GM12878 (cell line): ENCODE measurements around the gene CACNA2D3. TPM values are rescaled to one million over a fixed set of nuclear protein-coding genes. Genes with fewer than 3 reads are reported as not detected.

Source experiments
- ATAC-seq: fragments of 200-7000 bp; cut with Tn5 transposase; 3 replicates; pipeline ENCODE4 v1.9.1; 2020; ENCODE audit warnings: mild to moderate bottlenecking, moderate library complexity
- BruUV-seq: library from RNA; stranded (reverse); fragments of 400-500 nt; replicated peaks from 2 replicates; lab custom pipeline; 2021; lab: Mats Ljungman, UMichigan
- CTCF ChIA-PET: fragments of 300-600 bp; sonication (Branson Sonifier 250); formaldehyde crosslinking; extraction: SDS; loops from one replicate; lab custom pipeline; 2021; ENCODE audit warnings: inconsistent platforms; lab: Yijun Ruan, JAX
- POLR2A ChIA-PET: fragments of 350-600 bp; formaldehyde crosslinking; extraction: SDS; loops from one replicate; lab custom pipeline; 2021; ENCODE audit warnings: inconsistent platforms; lab: Charles Lee
- RAD21 ChIA-PET: fragments of 300-600 bp; sonication (Branson Sonifier 250); formaldehyde crosslinking; loops from one replicate; lab custom pipeline; 2023; ENCODE audit warnings: antibody characterized with exemption; ENCODE audit not compliant: unreplicated experiment; lab: Charles Lee
- SMC1A ChIA-PET: fragments of 300-600 bp; sonication (Branson Sonifier 250); formaldehyde crosslinking; loops from one replicate; lab custom pipeline; 2023; ENCODE audit not compliant: unreplicated experiment, uncharacterized antibody; lab: Charles Lee
- DNase-seq: peaks from one replicate; pipeline ENCODE4 v3.0.0-alpha.2; 2011; ENCODE audit warnings: low read depth, low spot score
- FAIRE-seq: peaks from 3 replicates; lab custom pipeline; 2011; peaks lifted over from hg19 to GRCh38; lab: Jason Lieb, UNC
- H2AFZ ChIP-seq: 2 replicates; pipeline ENCODE4 v1.6.0; 2011; ENCODE audit warnings: low read depth, low read length, control low read depth; ENCODE audit not compliant: control insufficient read depth
- H3K27ac ChIP-seq: 2 replicates; pipeline ENCODE4 v1.5.1; 2011; ENCODE audit warnings: control low read depth; ENCODE audit not compliant: control insufficient read depth, insufficient read depth
- H3K27me3 ChIP-seq, 2 experiments: replicated peaks in 1 of 2; 2 replicates each; pipeline versions ENCODE4 v1.6.0 to v1.6.1; 2011; ENCODE audit warnings: low read length in 1 of 2; ENCODE audit not compliant: control insufficient read depth in 2 of 2, insufficient read depth in 2 of 2
- H3K36me3 ChIP-seq, 2 experiments: 2 replicates each; pipeline ENCODE4 v1.5.1; 2011; ENCODE audit warnings: low read length in 1 of 2; ENCODE audit not compliant: control insufficient read depth in 2 of 2, insufficient read depth in 2 of 2
- H3K4me1 ChIP-seq: 2 replicates; pipeline ENCODE4 v1.6.1; 2011; ENCODE audit warnings: mild to moderate bottlenecking, low read length, moderate library complexity, mixed read lengths; ENCODE audit not compliant: control insufficient read depth, insufficient read depth
- H3K4me2 ChIP-seq: 2 replicates; pipeline ENCODE4 v1.6.0; 2011; ENCODE audit warnings: control low read depth; ENCODE audit not compliant: control insufficient read depth, insufficient read depth
- H3K4me3 ChIP-seq: fragments of 200-600 bp; sonication (generic); 2 replicates; pipeline ENCODE4 v1.5.1; 2016
- H3K79me2 ChIP-seq: 2 replicates; pipeline ENCODE4 v1.6.0; 2011; ENCODE audit warnings: low read length; ENCODE audit not compliant: control insufficient read depth, insufficient read depth
- H3K9ac ChIP-seq: 2 replicates; pipeline ENCODE4 v1.8.0; 2011; ENCODE audit warnings: low read length, control low read depth, mixed read lengths; ENCODE audit not compliant: control insufficient read depth, insufficient read depth
- H3K9me3 ChIP-seq: replicated peaks from 3 replicates; pipeline ENCODE4 v1.5.1; 2011; ENCODE audit warnings: mild to moderate bottlenecking, low read length; ENCODE audit not compliant: control insufficient read depth, insufficient read depth
- H4K20me1 ChIP-seq: 2 replicates; pipeline ENCODE4 v1.6.0; 2011; ENCODE audit not compliant: control insufficient read depth, insufficient read depth
- BACH1 ChIP-seq: fragments of 450-650 bp; IDR thresholded peaks from 2 replicates; pipeline ENCODE4 v1.6.1; 2017; ENCODE audit warnings: mild to moderate bottlenecking, borderline replicate concordance
- BCL11A ChIP-seq: IDR thresholded peaks from 2 replicates; pipeline ENCODE4 v1.6.1; 2011; ENCODE audit warnings: low read depth, low read length
- CBX3 ChIP-seq: fragments of 200-600 bp; sonication (generic); IDR thresholded peaks from 2 replicates; pipeline ENCODE4 v1.6.1; 2016; ENCODE audit warnings: low read depth, borderline replicate concordance
- FOXM1 ChIP-seq: IDR thresholded peaks from 2 replicates; pipeline ENCODE4 v1.6.1; 2012; ENCODE audit warnings: low read depth, mild to moderate bottlenecking, inconsistent platforms, low read length, moderate library complexity
- KAT2A ChIP-seq: conservative IDR thresholded peaks from 2 replicates; pipeline ENCODE4 v1.6.1; 2011; ENCODE audit warnings: low read depth, low read length; ENCODE audit not compliant: control insufficient read depth
- MYB ChIP-seq: fragments of 150-350 bp; IDR thresholded peaks from 2 replicates; pipeline ENCODE4 v1.6.1; 2014; ENCODE audit warnings: mild to moderate bottlenecking, low read depth, low read length, borderline replicate concordance
- TAF1 ChIP-seq: IDR thresholded peaks from 2 replicates; pipeline ENCODE4 v1.6.1; 2011; ENCODE audit warnings: mild to moderate bottlenecking, low read depth, low read length, borderline replicate concordance
- YY1 ChIP-seq: IDR thresholded peaks from 2 replicates; pipeline ENCODE4 v1.6.1; 2011; ENCODE audit warnings: low read depth, mild to moderate bottlenecking, low read length
- ZNF207 ChIP-seq: fragments of 450-650 bp; IDR thresholded peaks from 2 replicates; pipeline ENCODE4 v1.6.1; 2014; ENCODE audit warnings: antibody characterized with exemption, mild to moderate bottlenecking, borderline replicate concordance
- ZZZ3 ChIP-seq: IDR thresholded peaks from 2 replicates; pipeline ENCODE4 v1.6.1; 2011; ENCODE audit warnings: low read depth; ENCODE audit not compliant: control insufficient read depth, insufficient read length
- WGBS: methylation state at CpG from one replicate; pipeline ENCODE4 v1.1.6; 2016; ENCODE audit warnings: low lambda C conversion rate; ENCODE audit not compliant: insufficient replicate concordance, insufficient coverage; ENCODE audit errors: missing lambda C conversion rate; 5-methylcytosine and 5-hydroxymethylcytosine counted together
- in situ Hi-C: fragments of 300-500 bp; cut with MboI; formaldehyde crosslinking; loops from 9 replicates; pipeline ENCODE4 v1.14.3; 2018; ENCODE audit warnings: mixed read lengths
- intact Hi-C: fragments of 100-400 bp; cut with micrococcal nuclease; formaldehyde crosslinking; loops from one replicate; pipeline ENCODE4 v1.14.2; 2022; ENCODE audit not compliant: unreplicated experiment
- polyA plus RNA-seq, 11 experiments: library from polyadenylated mRNA; depleted of rRNA in 4 of 11; unstranded in 6 of 11; stranded (reverse) in 5 of 11; fragments of >200 nt; fragmentation: Nextera tagmentation in 4 of 11; fragmentation: Illumina TruSeq in 1 of 11; extraction: Ambion mirVana in 4 of 11; extraction: Trizol in 1 of 11; gene quantifications; 1 replicate in 1 of 11; 2 replicates in 10 of 11; pipeline versions ENCODE4 v1.2.1 to v1.2.3, GENCODE V29; 2011 to 2016; ENCODE audit warnings: inconsistent platforms in 2 of 11, missing spikeins in 2 of 11, low read depth in 1 of 11
- total RNA-seq, 4 experiments: library from RNA; depleted of rRNA in 3 of 4; stranded (reverse); fragments of >200 nt in 3 of 4; fragmentation: Illumina TruSeq in 1 of 4; extraction: Trizol in 1 of 4; gene quantifications; 2 replicates each; pipeline versions ENCODE4 v1.2.1 to v1.2.3, GENCODE V29; 2013 to 2021

CACNA2D3 gene
- total and polyA plus RNA-seq, 10 of the 15 experiments (the other 5 are each of a cell fraction or from before 2014, with no cell fraction given), result not detected

DNA sequence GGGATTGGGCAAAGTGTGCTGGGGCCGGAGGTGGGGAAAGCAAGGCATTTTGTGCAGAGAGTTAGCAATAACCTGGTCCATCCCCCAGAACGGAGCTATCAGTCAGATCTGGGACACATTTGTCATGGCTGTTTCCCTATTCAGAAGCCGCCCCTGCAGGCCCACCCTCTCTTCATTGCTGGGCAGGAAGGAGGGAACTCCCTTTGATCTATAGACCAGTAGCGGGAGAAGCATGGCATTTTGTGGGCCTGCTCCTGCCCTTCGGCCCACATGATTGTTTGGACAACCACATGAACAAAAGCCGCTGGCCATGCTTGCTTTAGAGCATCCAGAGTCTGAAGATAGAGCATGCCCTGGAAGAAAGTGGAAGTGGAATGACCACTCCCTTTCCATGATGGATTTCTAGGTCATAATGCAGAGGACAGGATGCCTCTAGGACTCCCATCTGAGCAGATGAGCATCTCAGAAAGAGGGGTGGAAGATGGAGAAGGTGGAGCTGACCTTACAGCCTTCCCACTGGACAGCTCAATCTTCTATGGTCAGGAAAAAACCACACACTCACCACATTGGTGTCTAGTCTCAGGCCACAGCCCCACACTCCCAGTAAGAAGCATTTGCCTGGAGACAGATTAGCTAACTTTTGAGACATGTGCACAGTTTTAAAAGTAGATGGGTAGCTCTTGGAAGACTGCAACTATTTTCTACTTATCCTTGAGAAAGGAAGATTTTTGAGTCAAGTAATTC lies 817.4 kb downstream of the CACNA2D3 start:
- Histone ChIP-seq H3K4me2 (no peak overlapping the region), H3K79me2 (no peaks in the 10 kb centered on the region), H3K27ac (no peak overlapping the region), H2AFZ (no peak overlapping the region), H3K4me1 (no peaks in the 10 kb centered on the region), H3K4me3 (no peak overlapping the region), H3K36me3 (no peaks in the 10 kb centered on the region), H3K9ac (no peak overlapping the region), H3K9me3 (no peaks in the 10 kb centered on the region), H3K27me3 (peaks cover 0 to 4% of the 10 kb centered on the region in 2 experiments; a peak in 3 of 4 replicates), H4K20me1 (no peaks in the 10 kb centered on the region)
- POLR2A ChIA-PET, result no interaction called here
- no peak for DNase-seq
- FAIRE-seq, result no peak
- no peak for TF ChIP-seq MYB
- no peak for TF ChIP-seq KAT2A
- no peak for TF ChIP-seq CBX3
- no peak for TF ChIP-seq YY1
- TF ChIP-seq FOXM1, result no peak
- no peak for TF ChIP-seq ZNF207
- TF ChIP-seq BCL11A, result no peak
- TF ChIP-seq BACH1, result no peak
- no peak for TF ChIP-seq TAF1
- TF ChIP-seq ZZZ3, result no peak
- no peak for ATAC-seq
- SMC1A ChIA-PET, result interaction anchor here (1.1 kb wide), 1 partner anchor 20 kb away, joined by 3 read pairs; no protein-coding TSS in a partner anchor
- CTCF ChIA-PET, result no interaction called here
- RAD21 ChIA-PET, result no interaction called here
- WGBS, result 18% methylated on average over 6 of the region's 6 CpGs
- no TSS peak for BruUV-seq
- intact Hi-C loops (no loop called here), in situ Hi-C loops (no loop called here)
